ENCODE results near the gene PPP1R10. TPM values are rescaled to one million over a fixed set of nuclear protein-coding genes. Genes with fewer than 3 reads are reported as not detected.

Gene PPP1R10
- polyA plus RNA-seq, 1 donor from 2014 or later = 28.0 TPM

- H3K4me1 Mint-ChIP-seq = peaks cover 21 to 47% (median 34%) of the 10 kb centered on the region in 3 donors
- H3K9me3 Mint-ChIP-seq = peaks cover 0 to 2% (median 0%) of the 10 kb centered on the region in 3 donors
- peaks cover 16% of the 10 kb centered on the region for H3K36me3 Mint-ChIP-seq
- no peaks in the 10 kb centered on the region for H3K27me3 Mint-ChIP-seq
- H3K4me3 Mint-ChIP-seq = peak overlapping the region; percentile 97 to 99 (median 98)
- H3K27ac Mint-ChIP-seq = peak overlapping the region; percentile 99 to 100 (median 100)
Observed at GRCh38 chr6:30614044-30614842, 2.8 kb downstream of the PPP1R10 start.

- H3K4me1 Mint-ChIP-seq = peaks cover 21 to 45% (median 30%) of the 10 kb centered on the region in 3 donors
- H3K9me3 Mint-ChIP-seq = peaks cover 0 to 2% (median 0%) of the 10 kb centered on the region in 3 donors
- H3K36me3 Mint-ChIP-seq = peaks cover 16% of the 10 kb centered on the region
- peak overlapping the region; percentile 67 to 100 (median 91) for H3K27ac Mint-ChIP-seq
- peak overlapping the region in 3 of 4 donors; percentile 62 to 99 (median 84) for H3K4me3 Mint-ChIP-seq
- no peaks in the 10 kb centered on the region for H3K27me3 Mint-ChIP-seq
Observed at GRCh38 chr6:30613251-30614043, 3.6 kb downstream of the PPP1R10 start.

GRCh38 chr6:30612687-30613248 lies 4.3 kb downstream of the PPP1R10 start:
- peaks cover 0 to 2% (median 0%) of the 10 kb centered on the region in 3 donors for H3K9me3 Mint-ChIP-seq
- peak overlapping the region; percentile 67 to 100 (median 91) for H3K27ac Mint-ChIP-seq
- peaks cover 16% of the 10 kb centered on the region for H3K36me3 Mint-ChIP-seq
- peaks cover 21 to 43% (median 30%) of the 10 kb centered on the region in 3 donors for H3K4me1 Mint-ChIP-seq
- no peaks in the 10 kb centered on the region for H3K27me3 Mint-ChIP-seq
- H3K4me3 Mint-ChIP-seq = peak overlapping the region in 3 of 4 donors; percentile 62 to 84 (median 75)

- Mint-ChIP-seq H3K36me3 (peaks cover 19% of the 10 kb centered on the region), H3K9me3 (peaks cover 0 to 2% (median 0%) of the 10 kb centered on the region in 3 donors), H3K4me3 (peak overlapping the region in 1 of 4 donors; percentile 76), H3K27ac (peak overlapping the region; percentile 65 to 100 (median 81)), H3K4me1 (peaks cover 21 to 47% (median 34%) of the 10 kb centered on the region in 3 donors), H3K27me3 (no peaks in the 10 kb centered on the region)
Observed at GRCh38 chr6:30612213-30612612, 4.8 kb downstream of the PPP1R10 start.

GRCh38 chr6:30611856-30612194 lies 5.2 kb downstream of the PPP1R10 start:
- peak overlapping the region; percentile 65 to 100 (median 81) for H3K27ac Mint-ChIP-seq
- H3K27me3 Mint-ChIP-seq = no peaks in the 10 kb centered on the region
- peak overlapping the region in 2 of 4 donors; percentile 71 to 76 for H3K4me3 Mint-ChIP-seq
- peaks cover 16% of the 10 kb centered on the region for H3K36me3 Mint-ChIP-seq
- peaks cover 0 to 2% (median 0%) of the 10 kb centered on the region in 3 donors for H3K9me3 Mint-ChIP-seq
- H3K4me1 Mint-ChIP-seq = peaks cover 23 to 47% (median 34%) of the 10 kb centered on the region in 3 donors

- H3K36me3 Mint-ChIP-seq = peaks cover 12% of the 10 kb centered on the region
- H3K27me3 Mint-ChIP-seq = no peaks in the 10 kb centered on the region
Observed at GRCh38 chr6:30611150-30611855, 5.7 kb downstream of the PPP1R10 start.

GRCh38 chr6:30610065-30610464 lies 7.0 kb downstream of the PPP1R10 start:
- Mint-ChIP-seq H3K36me3 (peaks cover 5% of the 10 kb centered on the region), H3K27me3 (no peaks in the 10 kb centered on the region), H3K4me1 (peaks cover 28 to 49% (median 34%) of the 10 kb centered on the region in 3 donors), H3K27ac (peak overlapping the region; percentile 15 to 85 (median 59)), H3K9me3 (no peaks in the 10 kb centered on the region), H3K4me3 (no peak overlapping the region)

More at GRCh38 chr6:30611150-30611855, 5.7 kb downstream of the PPP1R10 start:
- Mint-ChIP-seq H3K9me3 (peaks cover 0 to 2% (median 0%) of the 10 kb centered on the region in 3 donors), H3K4me1 (peaks cover 28 to 48% (median 34%) of the 10 kb centered on the region in 3 donors), H3K4me3 (peak overlapping the region in 2 of 4 donors; percentile 71 to 76), H3K27ac (peak overlapping the region; percentile 65 to 100 (median 81))

- Mint-ChIP-seq H3K27ac (peak overlapping the region in 1 of 3 donors; percentile 41), H3K4me3 (no peak overlapping the region), H3K36me3 (peaks cover 4% of the 10 kb centered on the region), H3K4me1 (peaks cover 5 to 11% (median 7%) of the 10 kb centered on the region in 3 donors), H3K27me3 (no peaks in the 10 kb centered on the region), H3K9me3 (no peaks in the 10 kb centered on the region)
Observed at GRCh38 chr6:30603961-30604360, 13.1 kb downstream of the PPP1R10 start.

- Mint-ChIP-seq H3K27ac (peak overlapping the region in 1 of 3 donors; percentile 51), H3K9me3 (no peaks in the 10 kb centered on the region), H3K36me3 (peaks cover 1% of the 10 kb centered on the region), H3K4me3 (no peak overlapping the region), H3K4me1 (peaks cover 6 to 12% (median 12%) of the 10 kb centered on the region in 3 donors), H3K27me3 (no peaks in the 10 kb centered on the region)
Observed at GRCh38 chr6:30601815-30602641, 15.0 kb downstream of the PPP1R10 start.

GRCh38 chr6:30601436-30601814 lies 15.6 kb downstream of the PPP1R10 start:
- Mint-ChIP-seq H3K4me3 (peak overlapping the region in 1 of 4 donors; percentile 78), H3K9me3 (no peaks in the 10 kb centered on the region), H3K36me3 (peaks cover 1% of the 10 kb centered on the region)

GRCh38 chr6:30600451-30600961 lies 16.5 kb downstream of the PPP1R10 start:
- peaks cover 1% of the 10 kb centered on the region for H3K36me3 Mint-ChIP-seq
- peak overlapping the region in 1 of 3 donors; percentile 16 for H3K27ac Mint-ChIP-seq
- no peak overlapping the region for H3K4me3 Mint-ChIP-seq
- H3K9me3 Mint-ChIP-seq = no peaks in the 10 kb centered on the region
- peaks cover 5 to 10% (median 6%) of the 10 kb centered on the region in 3 donors for H3K4me1 Mint-ChIP-seq
- no peaks in the 10 kb centered on the region for H3K27me3 Mint-ChIP-seq

More at GRCh38 chr6:30601436-30601814, 15.6 kb downstream of the PPP1R10 start:
- peaks cover 6 to 11% (median 7%) of the 10 kb centered on the region in 3 donors for H3K4me1 Mint-ChIP-seq
- H3K27me3 Mint-ChIP-seq = no peaks in the 10 kb centered on the region
- peak overlapping the region in 2 of 3 donors; percentile 10 to 16 for H3K27ac Mint-ChIP-seq

GRCh38 chr6:30599625-30600324 lies 17.3 kb downstream of the PPP1R10 start:
- Mint-ChIP-seq H3K9me3 (no peaks in the 10 kb centered on the region), H3K4me3 (no peak overlapping the region), H3K4me1 (peaks cover 5 to 10% (median 6%) of the 10 kb centered on the region in 3 donors), H3K27me3 (no peaks in the 10 kb centered on the region), H3K36me3 (peaks cover 1% of the 10 kb centered on the region), H3K27ac (peak overlapping the region in 1 of 3 donors; percentile 73)
